ENCODE results near the gene C1QTNF12. TPM values are rescaled to one million over a fixed set of nuclear protein-coding genes. Genes with fewer than 3 reads are reported as not detected.

The C1QTNF12 gene
- total and polyA plus RNA-seq, 2 of the 8 experiments (the other 6 are each of a cell fraction or from before 2014, with no cell fraction given), result 2.1 to 3.7 TPM

GRCh38 chr1:1255611-1256010, 9.1 kb upstream of the C1QTNF12 start:
- ChIA-PET POLR2A (ENCODE audit: partially characterized antibody) (no interaction called here), CTCF (ENCODE audit: partially characterized antibody) (interaction anchor here (0.5 to 1.7 kb wide), 4 partner anchors 8 to 36 kb away, joined by 3 to 7 read pairs (median 4); no protein-coding TSS in a partner anchor)
- Histone ChIP-seq H4K20me1 (replicated peaks in 1 of 2; ENCODE audit: control insufficient read depth in 1 of 2, insufficient read depth in 2 of 2, low read length in 2 of 2) (peaks cover 7 to 24% of the 10 kb centered on the region in 2 experiments), H2BK5ac (ENCODE audit: low read depth, low read length) (0 out of 2 replicates have a peak overlapping the region, but pooled peaks have one; percentile 24), H3K9ac (replicated peaks in 1 of 4; ENCODE audit: extremely low read depth in 1 of 4, low read depth in 3 of 4, low read length in 3 of 4) (no peak overlapping the region), H3K9me3 (ENCODE audit: insufficient read depth in 2 of 2, low read depth in 1 of 2, low read length in 1 of 2) (no peaks in the 10 kb centered on the region), H3K4me3 (ENCODE audit: extremely low read depth in 1 of 4, insufficient read depth in 2 of 4, low read depth in 3 of 4, low read length in 4 of 4) (no peak overlapping the region), H3K14ac (ENCODE audit: insufficient read length) (no peak overlapping the region), H3K4me2 (ENCODE audit: insufficient read depth in 1 of 2, low read depth in 2 of 2, low read length in 2 of 2) (no peak overlapping the region), H2BK20ac (ENCODE audit: low read length) (no peak overlapping the region), H2AK5ac (ENCODE audit: low read depth, low read length) (no peak overlapping the region), H3K79me1 (ENCODE audit: low read depth, low read length) (peaks cover 8% of the 10 kb centered on the region), H3K27me3 (replicated peaks in 1 of 4; ENCODE audit: control insufficient read depth in 3 of 4, extremely low read depth in 1 of 4, insufficient read depth in 3 of 4, low read length in 3 of 4) (no peaks in the 10 kb centered on the region), H4K8ac (ENCODE audit: extremely low read depth, insufficient read depth, low read length) (no peak overlapping the region; the same call in 1 of the 2 replicates), H2BK12ac (ENCODE audit: low read depth, low read length) (no peak overlapping the region), H4K91ac (replicated peaks; ENCODE audit: insufficient read length, low read length) (no peak overlapping the region), H4K5ac (ENCODE audit: insufficient read length, low read depth, low read length) (no peak overlapping the region), H3K4me1 (replicated peaks in 1 of 4; ENCODE audit: control insufficient read depth in 3 of 4, insufficient read depth in 4 of 4, low read length in 3 of 4) (peaks cover 0 to 14% (median 8%) of the 10 kb centered on the region in 4 experiments; a peak in 6 of 7 replicates), H3K23me2 (ENCODE audit: low read depth, low read length) (no peaks in the 10 kb centered on the region), H3K56ac (replicated peaks; ENCODE audit: insufficient read length, low read depth, low read length) (no peak overlapping the region), H2BK120ac (replicated peaks; ENCODE audit: low read depth, low read length) (no peak overlapping the region), H3K36me3 (ENCODE audit: control insufficient read depth in 2 of 4, insufficient read depth in 4 of 4, low read length in 3 of 4) (peaks cover 0 to 32% (median 17%) of the 10 kb centered on the region in 4 experiments; a peak in 7 of 8 replicates), H3K23ac (ENCODE audit: insufficient read length) (no peak overlapping the region), H3K27ac (ENCODE audit: low read depth, low read length) (no peak overlapping the region), H2AFZ (ENCODE audit: low read length) (no peak overlapping the region), H2BK15ac (ENCODE audit: low read length) (no peak overlapping the region), H3K79me2 (ENCODE audit: control insufficient read depth in 1 of 2, insufficient read depth in 2 of 2, low read length in 2 of 2) (peaks cover 0 to 5% of the 10 kb centered on the region in 2 experiments; a peak in 1 of 4 replicates), H3K4ac (replicated peaks; ENCODE audit: insufficient read length, low read depth, low read length) (no peak overlapping the region), H3K18ac (ENCODE audit: extremely low read depth, low read length) (no peak overlapping the region)
- TF ChIP-seq RFX5 (IDR thresholded peaks at IDR 0.05; ENCODE audit: borderline replicate concordance, low read depth, low read length), result no peak
- WGBS, 2 experiments (ENCODE audit: extremely low coverage in 1 of 2, insufficient coverage in 1 of 2, insufficient read length in 1 of 2, insufficient replicate concordance in 2 of 2, low coverage in 1 of 2, low lambda C conversion rate in 2 of 2, missing lambda C conversion rate in 1 of 2), result 97% methylated on average over 10 of the region's 10 CpGs; no CpG with 5 or more reads in 1 of the 2 experiments
- FAIRE-seq (no peak), DNase-seq (ENCODE audit: low read depth in 1 of 2, low spot score in 2 of 2) (no peak)
